Astrocyte of the spinal cord (primary cell): ENCODE measurements around the gene CPT1A.
A peak's percentile ranks its signal among the peaks of the same experiment; 100 is the strongest.

ENCODE experiments used
- DNase-seq: peaks from one replicate; pipeline ENCODE4 v3.0.0; 2011; ENCODE audit warnings: low read depth, low spot score
- H3K4me3 ChIP-seq: 2 replicates; pipeline ENCODE4 v1.5.1; 2011; ENCODE audit warnings: low read depth, mild to moderate bottlenecking, low read length, moderate library complexity
- CTCF ChIP-seq: IDR thresholded peaks from 2 replicates; pipeline ENCODE4 v1.5.1; 2012; ENCODE audit warnings: low read depth, mild to moderate bottlenecking, low read length, inconsistent platforms
- in situ Hi-C: cut with HindIII; loops from 2 replicates; pipeline ENCODE4 v1.10.0; 2017; ENCODE audit warnings: low sequenced_read_pairs

CPT1A gene

GRCh38 chr11:68806931-68807844 is 34.5 kb downstream of the CPT1A start:
- no peak overlapping the region for H3K4me3 ChIP-seq
- peak; percentile 77 for DNase-seq
- TF ChIP-seq CTCF = no peak
- in situ Hi-C loops = no loop called here

- no peak for TF ChIP-seq CTCF
- DNase-seq = no peak
- in situ Hi-C loops = no loop called here
- no peak overlapping the region for H3K4me3 ChIP-seq
Measured at GRCh38 chr11:68804786-68805185, 36.9 kb downstream of the CPT1A start.

GRCh38 chr11:68803766-68804165 is 38.0 kb downstream of the CPT1A start:
- no peak for DNase-seq
- in situ Hi-C loops = no loop called here
- no peak overlapping the region for H3K4me3 ChIP-seq
- no peak for TF ChIP-seq CTCF

GRCh38 chr11:68798221-68798813 is 43.4 kb downstream of the CPT1A start:
- no peak for DNase-seq
- TF ChIP-seq CTCF = peak; percentile 78
- no peak overlapping the region for H3K4me3 ChIP-seq
- in situ Hi-C loops = no loop called here

GRCh38 chr11:68796801-68797200 is 44.9 kb downstream of the CPT1A start:
- in situ Hi-C loops = no loop called here
- no peak for TF ChIP-seq CTCF
- DNase-seq = no peak
- no peak overlapping the region for H3K4me3 ChIP-seq

GRCh38 chr11:68792400-68792966 is 49.2 kb downstream of the CPT1A start:
- no peak for TF ChIP-seq CTCF
- DNase-seq = no peak
- H3K4me3 ChIP-seq = no peak overlapping the region
- in situ Hi-C loops = no loop called here
